NB4 (cell line): ENCODE measurements around the gene KRTAP4-6.

Source experiments
- CTCF ChIP-seq: IDR thresholded peaks from one replicate; pipeline ENCODE4 v1.5.1; 2012; ENCODE audit warnings: low read depth, low read length
- MAX ChIP-seq: IDR thresholded peaks from 2 replicates; pipeline ENCODE4 v1.6.1; 2011; ENCODE audit warnings: low read depth, low read length
- MYC ChIP-seq: IDR thresholded peaks from 2 replicates; pipeline ENCODE4 v1.6.1; 2011; ENCODE audit warnings: low read depth, low read length
- POLR2A ChIP-seq: IDR thresholded peaks from 2 replicates; pipeline ENCODE4 v1.6.1; 2011; ENCODE audit warnings: mild to moderate bottlenecking; ENCODE audit not compliant: insufficient read length; ENCODE audit errors: extremely low read depth

GRCh38 chr17:41131979-41132378, 8.4 kb downstream of the KRTAP4-6 start:
- TF ChIP-seq MAX = no peak
- TF ChIP-seq CTCF = no peak
- no peak for TF ChIP-seq POLR2A
- no peak for TF ChIP-seq MYC
